Frontal cortex (tissue), 4 donors: ENCODE measurements around the gene MESP2. TPM values are rescaled to one million over a fixed set of nuclear protein-coding genes. Genes with fewer than 3 reads are reported as not detected.

ENCODE experiments used
- DNase-seq, 2 donors: peaks; one replicate each; pipeline ENCODE4 v3.0.0; 2012; ENCODE audit warnings: low spot score in 2 of 2
- FAIRE-seq: peaks from 2 replicates; lab custom pipeline; 2012; peaks lifted over from hg19 to GRCh38; lab: Jason Lieb, UNC
- total RNA-seq: library from RNA; depleted of rRNA; stranded (reverse); fragments of >200 nt; gene quantifications from one replicate; pipeline ENCODE4 v1.2.3, GENCODE V29; 2014
- donor health status: control.
- donor health status: control.
- donor health status: control.

MESP2 gene
- total RNA-seq, 1 donor from 2014 or later: not detected

DNA sequence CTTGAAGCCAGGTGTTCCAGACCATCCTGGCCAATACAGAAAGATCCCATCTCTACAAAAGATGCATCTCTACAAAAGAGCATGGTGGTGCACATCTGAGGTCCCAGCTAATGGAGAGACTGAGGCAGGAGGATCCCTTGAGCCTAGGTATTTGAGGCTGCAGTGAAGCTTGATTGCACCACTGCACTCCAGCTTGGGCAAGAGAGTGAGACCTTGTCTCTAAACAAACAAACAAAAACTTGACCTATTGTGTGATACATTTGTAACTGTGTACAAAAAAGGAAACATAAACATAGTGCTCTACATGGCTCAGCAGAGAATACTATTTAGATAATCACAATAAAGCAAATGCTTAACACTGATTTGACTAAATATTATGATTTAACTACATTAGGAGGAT is 19.9 kb downstream of the MESP2 start:
- no peak for FAIRE-seq

DNA sequence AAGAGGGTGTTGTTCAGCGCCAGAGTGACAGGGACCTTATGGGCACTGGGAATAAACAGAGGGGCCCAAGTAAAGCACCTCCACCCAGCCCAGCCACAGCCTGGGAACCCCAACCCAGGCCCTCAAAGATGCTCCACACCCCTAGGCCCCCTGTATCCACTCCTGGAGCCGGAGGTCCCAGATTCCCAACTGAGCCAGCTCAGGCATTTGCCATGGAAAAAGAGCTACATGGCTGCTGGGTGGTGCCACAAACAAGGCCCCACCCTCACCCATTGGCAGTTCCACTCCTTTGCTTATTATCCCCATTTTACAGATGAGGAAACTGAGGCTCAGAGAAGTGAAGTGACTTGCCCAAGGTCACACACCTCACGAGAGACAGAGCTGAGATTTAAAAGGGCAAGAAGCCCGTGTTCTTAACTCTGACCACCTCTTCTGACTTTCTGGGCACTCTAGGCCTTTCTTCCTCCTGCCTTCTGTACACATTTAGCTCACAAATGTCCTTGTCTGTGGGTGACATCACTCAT is 21.6 kb downstream of the MESP2 start:
- FAIRE-seq (no peak), DNase-seq (no peak)

More for the DNA sequence above, 19.9 kb downstream of the MESP2 start:
- DNase-seq: no peak

DNA sequence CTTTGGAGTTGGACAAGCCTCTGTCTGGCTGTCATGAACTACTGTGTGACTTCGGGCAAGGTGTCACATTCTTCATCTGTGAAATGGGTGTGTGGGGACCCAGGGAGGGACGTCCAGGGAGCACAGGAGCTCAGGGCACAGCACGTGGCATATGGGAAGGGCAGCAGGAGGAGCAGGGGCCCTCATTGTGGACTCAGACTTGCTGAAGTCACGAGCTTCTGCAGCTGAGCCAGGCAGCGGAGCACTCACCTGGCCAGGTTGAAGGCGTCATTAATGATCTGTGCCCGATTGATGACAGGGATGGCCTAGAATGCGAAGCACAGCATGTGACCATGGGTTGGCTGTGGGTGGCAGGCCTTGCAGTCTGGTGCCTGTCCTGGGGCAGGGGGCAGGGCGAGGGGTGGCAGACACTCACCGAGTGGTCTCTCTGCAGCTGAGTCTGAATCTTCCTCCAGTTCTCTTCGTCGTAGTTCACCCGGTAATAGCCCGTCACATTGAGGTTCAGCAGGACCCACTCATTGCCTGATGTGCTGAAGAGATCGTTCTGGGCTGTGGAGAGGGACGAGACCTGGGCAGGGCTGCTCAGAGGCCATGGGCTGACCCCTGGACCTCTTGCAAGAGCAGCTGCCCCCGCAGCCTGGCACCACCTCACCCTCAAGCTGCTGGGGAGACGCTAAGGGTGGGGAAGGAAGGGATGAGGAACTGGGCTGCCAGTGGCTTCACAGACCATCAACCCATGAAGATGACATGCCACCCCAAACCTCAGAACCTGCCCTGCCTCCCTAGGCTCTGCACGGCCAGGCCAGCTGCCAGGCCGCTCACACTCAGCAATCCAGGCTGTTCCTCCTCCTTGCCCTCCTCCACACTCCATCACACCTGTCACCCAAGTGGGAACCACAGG is 23.1 kb downstream of the MESP2 start:
- DNase-seq (no peak), FAIRE-seq (no peak)

DNA sequence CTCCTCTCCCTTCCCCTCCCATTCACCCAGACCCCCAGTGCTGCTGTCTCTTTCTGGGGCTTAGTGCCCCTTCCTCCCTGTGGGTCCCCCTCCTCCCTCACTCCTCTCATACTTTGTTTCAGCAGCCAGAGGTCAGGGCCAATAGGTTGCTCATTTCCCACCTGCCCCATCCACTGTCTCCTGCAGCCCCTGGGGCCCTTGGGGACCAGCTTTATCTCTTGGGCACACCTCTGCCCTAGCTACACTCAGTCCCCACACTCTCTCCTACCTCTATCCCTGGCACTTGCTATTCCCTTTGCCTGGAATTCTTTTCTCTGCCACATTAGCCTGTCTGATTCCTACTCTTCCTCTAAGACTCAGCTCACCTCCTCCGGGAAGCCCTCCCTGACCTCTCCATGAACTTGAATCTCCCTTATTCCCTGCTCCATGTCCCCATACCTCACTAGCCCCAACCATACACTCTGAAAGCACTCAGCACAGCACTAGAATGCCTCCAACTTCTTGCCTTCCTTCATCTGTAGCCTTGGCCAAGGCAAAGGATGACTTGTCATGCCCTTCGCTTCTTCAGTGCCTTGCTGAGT is 23.9 kb downstream of the MESP2 start:
- DNase-seq (no peak), FAIRE-seq (no peak)

DNA sequence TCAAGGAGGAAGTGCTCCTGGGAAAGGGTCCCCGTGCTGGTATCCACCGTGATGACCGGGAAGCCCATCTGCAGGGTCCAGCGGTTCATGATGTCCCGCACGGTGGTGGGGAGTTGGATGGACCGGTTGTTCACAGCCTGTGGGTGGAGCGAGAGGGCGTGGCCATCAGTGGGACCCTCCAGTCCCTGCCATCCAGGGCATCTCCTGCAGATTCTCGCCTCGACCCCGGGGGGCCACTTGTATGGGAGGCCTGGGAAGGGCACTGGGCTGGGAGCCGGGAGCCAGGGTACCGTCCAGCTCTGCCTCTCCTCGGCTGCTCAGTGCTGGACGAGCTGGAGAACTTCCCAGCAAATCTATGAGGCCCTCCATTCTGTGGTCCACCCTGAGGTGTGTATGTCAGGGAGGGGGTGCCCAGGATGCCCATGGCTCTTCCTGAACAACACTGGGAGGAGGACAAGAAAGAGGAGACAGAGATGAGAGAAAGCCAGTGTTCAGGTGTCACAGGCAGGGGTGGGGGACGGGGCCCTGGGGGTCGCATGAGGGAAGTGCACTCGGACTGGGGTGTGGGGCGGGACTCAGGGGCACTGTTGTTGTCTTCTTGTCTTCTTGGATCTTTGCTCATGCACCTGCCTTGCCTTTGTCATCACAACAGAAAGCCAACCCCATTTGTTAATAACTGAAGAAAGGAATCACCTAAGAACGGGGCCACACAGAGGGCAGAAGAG is 25.5 kb downstream of the MESP2 start:
- no peak for FAIRE-seq
- no peak for DNase-seq

DNA sequence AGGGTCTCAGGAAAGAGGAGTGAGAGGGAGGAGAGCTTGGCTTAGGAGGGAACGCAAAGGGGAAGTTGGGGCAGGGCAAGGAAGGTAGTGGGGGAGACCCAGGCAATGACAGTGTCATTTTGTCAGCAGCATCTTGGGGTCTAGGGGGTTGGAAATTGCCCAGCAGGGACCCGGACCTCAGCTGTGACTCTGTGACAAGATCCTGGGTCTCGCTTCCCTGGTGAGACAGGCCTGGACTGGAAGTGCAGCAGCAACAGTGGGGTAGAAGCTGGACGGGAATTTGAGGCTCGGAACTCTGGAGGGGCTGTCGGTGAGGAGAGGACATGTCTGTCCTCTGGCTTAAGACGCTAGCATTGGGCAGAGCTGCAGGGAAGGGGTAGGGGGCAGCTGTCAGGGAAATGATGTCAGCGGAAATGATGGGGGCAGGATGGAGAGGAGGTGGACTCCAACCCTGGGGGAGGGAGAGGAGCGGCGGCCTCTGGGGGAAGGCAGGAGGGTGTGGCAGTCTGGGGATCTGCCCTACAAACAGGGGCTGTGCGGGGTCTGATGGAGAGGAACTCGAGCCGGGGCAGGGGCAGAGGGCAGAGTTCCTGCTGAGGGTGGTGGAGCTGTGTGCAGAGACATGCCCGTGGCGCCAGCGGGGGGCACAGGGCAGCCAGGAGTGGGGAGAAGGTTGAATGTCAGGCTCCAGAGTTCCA is 26.2 kb downstream of the MESP2 start:
- FAIRE-seq: no peak
- DNase-seq: no peak

DNA sequence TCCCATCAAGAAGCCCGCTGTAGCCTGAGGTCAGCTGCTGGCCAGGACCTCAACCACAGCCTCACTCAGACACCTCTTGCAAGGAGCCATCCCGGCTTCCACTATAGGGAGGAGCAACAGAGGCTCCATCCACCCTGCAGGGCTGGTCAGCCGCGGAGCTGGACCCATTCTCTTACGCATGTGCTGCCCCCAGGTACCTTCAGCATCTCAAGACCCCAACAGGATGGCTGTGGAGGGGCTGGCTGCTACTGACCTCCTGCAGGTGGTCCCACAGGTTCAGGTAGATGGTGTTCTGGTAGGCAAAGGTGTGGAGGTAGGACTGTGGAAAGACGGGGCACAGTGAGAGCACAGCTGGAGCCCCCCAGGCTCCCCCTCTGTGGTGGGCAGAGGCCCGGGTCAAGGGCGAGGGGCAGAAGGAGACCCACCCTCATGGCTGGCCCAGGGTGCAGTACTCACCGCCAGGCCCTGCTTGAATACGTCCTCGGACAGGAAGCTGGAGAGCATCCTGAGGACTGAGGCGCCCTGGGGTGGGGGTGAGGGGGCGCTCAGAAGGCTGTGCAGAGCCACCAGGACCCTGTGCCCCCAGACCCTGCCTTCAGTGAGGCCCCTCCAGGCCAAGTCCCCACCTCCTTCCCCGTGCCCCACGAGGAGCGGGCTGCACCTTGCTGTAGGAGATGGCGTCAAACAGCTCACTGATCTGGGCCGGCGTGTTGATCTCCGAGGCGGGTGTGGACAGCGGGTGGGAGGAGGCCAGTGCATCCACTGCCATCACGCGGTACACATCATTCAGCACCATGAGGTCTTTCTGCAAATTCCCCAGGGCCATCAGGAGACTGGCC is 27.1 kb downstream of the MESP2 start:
- FAIRE-seq (no peak), DNase-seq (no peak)

DNA sequence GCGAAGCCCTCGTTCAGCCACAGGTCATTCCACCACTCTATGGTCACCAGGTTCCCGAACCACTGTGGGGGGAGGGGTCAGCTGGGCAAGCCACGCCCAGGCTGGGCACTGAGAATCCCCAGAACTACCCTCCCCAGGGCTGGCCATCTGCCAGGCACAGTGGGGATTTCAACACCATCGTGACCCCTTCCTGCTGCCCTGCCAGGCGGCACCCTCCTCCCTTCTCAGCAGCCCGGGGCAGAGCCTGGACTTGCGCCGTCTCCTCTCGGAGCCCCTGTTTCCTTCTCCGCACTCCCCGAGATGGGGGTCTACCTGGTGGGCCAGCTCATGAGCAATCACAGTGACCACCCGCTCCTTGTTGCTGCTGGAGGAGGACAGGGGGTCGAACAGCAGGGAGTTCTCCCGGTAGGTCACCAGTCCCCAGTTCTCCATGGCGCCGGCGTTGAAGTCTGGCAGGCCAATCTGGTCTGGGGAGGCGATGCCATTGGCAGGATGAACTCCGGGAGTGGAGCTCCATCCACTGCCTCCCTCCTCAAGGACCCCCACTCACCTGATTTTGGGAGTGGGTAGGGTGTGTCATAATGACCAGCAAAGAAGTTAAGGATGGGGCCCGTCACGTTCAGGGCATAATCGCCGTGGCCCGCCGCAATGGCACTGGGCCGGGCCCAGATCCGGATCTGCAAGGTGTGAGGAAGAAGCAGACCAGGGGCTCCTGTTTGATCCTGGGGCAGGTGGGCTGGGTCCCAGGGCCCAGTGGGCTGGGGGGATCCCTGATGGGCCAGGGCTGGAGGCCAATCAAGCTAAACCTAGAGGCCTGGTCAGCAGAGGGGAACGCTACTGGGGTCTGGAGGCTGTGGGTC is 28.0 kb downstream of the MESP2 start:
- DNase-seq (no peak), FAIRE-seq (no peak)

DNA sequence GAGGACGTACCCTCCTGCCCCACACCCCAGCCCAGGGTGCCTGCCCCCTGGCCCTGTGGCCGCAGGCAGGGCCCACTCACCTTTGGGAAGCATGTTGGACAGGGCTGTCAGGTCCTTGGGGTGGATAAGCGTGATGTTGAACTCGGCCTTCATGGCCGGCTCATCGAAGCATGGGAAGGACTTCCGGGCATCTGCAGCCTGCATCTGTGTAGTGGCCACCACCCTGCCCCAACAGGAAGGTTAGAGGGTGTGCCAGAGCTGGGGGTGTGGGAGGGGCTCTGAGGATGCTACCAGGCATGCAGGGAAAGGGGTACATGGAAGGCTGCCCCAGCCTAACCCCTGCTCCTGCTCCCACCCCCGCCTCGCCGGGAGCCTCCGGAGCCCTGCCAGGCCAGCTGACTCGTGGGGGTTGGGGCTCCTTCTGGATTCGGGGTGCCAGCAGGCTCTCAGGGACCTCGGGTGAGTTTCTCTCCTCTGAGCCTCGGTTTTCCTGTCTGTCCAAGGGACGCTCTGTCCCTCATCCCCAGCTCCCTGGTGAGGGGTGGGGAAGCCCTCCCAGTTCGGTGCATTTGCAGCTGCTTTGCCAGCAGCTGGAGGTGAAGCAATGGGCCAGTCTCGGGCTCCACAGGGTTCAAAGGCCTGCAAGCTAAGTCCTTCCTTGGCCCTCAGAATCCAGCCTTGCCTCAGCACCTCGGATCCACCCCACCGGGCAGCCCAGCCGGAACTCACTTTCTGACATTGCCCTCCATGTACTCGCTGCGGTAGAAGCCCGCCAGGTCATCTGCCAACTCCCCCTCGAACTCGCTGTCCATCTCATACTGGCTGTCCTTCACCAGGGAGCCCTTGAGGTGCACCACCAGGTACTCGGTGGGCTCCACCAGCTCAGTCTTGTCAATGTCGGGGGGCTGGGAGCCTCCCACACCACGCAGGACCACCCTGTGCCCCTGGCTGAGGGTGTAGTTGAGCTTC is 29.4 kb downstream of the MESP2 start:
- peak in 1 of 2 donors; percentile 43 for DNase-seq
- no peak for FAIRE-seq

DNA sequence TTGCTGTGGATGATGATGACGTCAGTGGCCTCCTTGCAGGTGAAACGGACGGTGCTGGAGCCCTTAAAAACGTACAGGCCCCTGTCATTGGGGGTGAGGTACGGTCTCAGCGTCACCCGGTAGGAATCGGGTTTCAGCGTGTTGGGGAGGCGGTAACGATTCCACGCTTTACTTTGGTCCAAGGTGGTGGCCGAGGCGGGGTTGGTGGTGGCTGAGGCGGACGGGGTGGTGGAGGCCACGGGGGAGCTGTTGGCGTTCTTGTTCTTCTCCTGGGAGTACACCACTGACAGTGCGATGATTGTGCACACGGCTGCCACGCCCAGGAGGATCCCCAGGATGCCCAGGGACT is 30.1 kb downstream of the MESP2 start:
- FAIRE-seq (no peak), DNase-seq (no peak)

DNA sequence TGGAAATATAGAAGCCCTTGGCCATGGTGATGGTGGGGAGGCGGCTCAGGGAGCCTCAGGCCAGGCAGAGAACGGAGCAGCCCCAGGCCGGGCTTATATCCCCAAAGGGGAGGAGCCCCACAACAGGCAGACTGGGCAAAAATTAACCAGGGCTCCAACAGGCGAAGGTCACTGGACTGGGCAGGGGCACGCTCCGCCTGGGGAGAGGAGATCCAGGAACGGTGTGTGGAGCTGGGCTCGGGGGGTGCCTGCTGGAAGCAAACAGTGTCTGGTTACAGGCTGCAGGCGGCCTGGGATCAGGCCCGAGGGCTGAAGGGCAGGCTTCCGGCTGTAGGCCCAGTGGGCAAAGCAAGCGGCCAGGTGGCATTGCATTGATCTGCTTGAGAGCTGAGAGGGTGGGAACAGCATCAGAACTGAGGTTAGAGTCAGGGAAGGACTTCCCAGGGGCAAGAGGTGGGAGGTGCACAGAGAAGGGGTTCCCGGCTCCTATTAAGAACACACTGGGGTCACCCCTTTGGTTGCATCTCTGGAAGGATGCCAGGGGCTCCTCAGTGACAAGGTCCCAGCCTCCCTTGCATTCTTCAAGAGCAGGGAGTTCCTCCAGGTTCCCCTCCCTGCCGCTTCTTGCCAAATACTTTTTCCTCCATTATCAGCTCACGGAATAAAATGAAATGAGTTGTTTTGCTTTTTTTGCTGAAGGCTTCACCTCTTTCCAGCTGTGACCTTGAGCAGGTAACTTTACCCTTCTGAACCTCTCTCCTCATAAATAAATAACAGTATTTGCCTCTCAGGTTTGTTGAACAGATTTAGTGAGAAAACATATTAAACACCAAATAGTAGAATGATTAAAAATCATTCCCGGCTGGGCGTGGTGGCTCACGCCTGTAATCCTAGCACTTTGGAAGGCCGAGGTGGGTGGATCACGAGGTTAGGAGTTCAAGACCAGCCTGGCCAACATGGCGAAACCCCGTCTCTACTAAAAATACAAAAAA is 30.7 kb downstream of the MESP2 start:
- FAIRE-seq (no peak), DNase-seq (no peak)

DNA sequence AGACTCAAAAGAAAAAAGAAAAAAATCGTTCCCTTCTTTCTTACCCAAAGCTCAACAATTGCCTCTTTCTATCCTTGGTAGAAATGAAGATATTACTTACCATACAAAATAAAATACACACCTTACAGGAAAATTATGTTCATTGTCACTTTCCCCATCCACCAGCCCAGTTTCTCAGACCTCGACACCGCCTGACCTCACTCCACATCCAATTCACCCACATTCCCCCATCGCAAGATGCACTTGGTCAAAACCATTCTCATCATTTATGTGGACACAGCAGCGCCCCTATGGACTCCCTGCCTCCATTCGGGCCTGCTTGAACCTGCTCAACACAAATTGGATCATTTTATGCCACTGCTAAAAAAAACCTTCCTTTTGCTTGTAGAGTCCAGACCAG is 31.6 kb downstream of the MESP2 start:
- no peak for DNase-seq
- no peak for FAIRE-seq

DNA sequence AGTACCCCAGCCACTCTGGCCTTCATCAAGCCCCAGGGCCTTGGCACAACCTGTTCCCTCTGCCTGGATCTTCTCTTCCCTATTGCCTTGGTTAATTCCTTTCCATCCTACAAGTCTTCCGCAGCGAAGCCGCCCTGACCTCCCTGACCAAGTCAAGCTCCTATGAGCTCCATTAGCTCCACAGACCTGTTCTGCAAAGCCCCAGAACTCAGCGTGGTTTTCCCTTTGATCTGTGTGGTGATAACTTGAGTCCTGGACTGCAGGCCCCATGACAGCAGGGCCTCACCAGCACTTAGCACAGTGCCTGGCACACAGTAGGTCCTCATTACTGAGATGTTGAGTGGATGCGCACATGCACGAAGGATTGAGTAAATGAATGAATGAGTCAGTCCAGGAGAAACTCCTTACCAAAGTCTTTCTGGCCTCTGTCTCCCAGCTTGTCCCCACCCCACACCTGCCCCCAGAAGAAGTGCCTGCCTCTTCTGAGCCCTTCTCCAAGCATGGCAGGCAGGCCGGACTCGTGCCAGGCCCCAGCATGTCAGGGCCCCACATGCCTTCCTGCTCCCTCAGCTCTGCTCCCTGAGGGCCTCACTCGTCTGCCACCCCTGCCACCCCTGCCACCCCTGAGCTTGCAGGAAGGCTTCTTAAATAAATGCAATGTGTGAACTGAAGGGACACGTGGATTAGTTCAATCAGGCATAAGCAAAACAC is 32.2 kb downstream of the MESP2 start:
- FAIRE-seq: no peak

DNA sequence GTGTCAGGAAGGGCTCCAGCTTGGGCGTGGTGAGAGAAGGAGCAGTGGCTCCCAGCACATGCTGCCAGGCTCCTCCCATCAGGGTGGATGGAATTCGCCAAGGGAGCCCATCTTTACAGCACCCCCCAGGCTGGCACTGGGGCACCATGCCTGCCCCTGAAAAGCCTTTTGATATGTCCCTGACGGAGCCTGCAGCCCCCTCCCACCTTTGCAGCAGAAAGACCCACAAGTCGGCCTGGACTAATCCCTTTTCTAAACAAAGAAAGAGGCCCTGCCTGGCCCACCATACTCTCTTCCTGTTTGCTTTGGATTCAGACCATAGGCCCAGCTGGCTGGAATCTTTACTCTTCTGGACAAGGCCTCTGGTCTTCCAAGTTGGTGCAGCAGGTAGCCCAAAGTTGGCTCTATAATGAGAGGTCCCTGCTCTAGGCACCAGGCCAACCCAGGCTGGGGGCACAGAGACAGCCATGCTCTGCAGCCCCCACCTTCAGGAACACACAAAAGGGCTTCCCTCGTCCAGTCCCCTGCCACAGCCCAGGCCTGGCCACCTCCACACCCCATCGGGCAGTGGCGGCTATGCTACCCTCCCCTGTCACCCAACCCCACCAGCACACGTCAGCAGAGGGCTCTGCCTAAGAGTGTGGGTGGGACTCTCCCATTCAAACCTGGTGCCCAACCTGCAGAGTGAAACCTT is 33.1 kb downstream of the MESP2 start:
- DNase-seq (no peak), FAIRE-seq (no peak)

More for the DNA sequence above, 32.2 kb downstream of the MESP2 start:
- DNase-seq: no peak

DNA sequence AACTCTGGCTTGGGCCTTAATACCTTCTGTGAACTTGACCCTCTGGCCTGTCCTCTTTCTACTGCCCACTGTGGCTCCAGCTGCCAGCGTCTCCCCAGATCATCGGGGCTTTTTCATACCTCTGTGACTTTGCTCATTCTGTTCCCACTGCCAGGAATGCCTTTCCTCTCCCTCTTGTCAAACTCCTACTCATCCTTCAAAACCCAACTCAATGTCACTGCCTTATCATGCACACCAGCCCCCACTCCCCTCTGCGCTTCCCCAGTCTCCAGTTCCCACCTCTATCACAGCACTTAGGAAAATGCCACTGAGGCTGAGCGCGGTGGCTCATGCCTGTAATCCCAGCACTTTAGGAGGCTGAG is 33.6 kb downstream of the MESP2 start:
- DNase-seq (no peak), FAIRE-seq (no peak)
